EH (cell line): ENCODE results near the gene CABP4.
A peak's percentile ranks its signal among the peaks of the same experiment; 100 is the strongest.
"Not testable (repeated sequence)": the region's sequence is repeated elsewhere in the genome, so short reads cannot be mapped to it uniquely, and the experiment has no call there.

Experiments
- DNase-seq: peaks from one replicate; pipeline ENCODE4 v3.0.0-alpha.2; 2015; ENCODE audit warnings: low read depth

Gene CABP4

DNA sequence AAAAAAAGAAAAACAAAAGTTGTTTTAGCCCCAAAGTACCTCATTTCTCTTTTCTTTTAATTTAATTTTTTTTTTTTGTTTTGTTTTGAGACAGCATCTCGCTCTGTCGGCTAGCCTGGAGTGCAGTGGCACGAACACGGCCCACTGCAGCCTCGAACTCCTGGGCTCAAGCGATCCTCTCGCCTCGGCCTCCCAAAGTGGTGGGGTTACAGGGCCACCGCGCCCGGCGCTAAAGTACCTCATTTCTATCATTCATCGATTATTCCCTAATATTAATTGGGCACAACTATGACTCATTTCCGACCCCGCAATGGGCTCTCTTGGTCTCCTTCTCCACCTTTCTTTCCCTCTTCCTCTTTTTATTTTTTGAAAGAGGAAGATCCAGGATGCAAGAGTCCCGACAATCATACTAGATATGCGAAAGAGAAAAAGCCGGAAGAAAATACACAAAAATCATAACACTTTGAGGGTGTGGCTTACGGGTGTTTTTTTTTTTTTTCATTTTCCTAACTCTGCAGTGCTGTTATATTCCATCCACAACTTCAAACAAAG, 27.2 kb downstream of the CABP4 start:
- DNase-seq: no peak

DNA sequence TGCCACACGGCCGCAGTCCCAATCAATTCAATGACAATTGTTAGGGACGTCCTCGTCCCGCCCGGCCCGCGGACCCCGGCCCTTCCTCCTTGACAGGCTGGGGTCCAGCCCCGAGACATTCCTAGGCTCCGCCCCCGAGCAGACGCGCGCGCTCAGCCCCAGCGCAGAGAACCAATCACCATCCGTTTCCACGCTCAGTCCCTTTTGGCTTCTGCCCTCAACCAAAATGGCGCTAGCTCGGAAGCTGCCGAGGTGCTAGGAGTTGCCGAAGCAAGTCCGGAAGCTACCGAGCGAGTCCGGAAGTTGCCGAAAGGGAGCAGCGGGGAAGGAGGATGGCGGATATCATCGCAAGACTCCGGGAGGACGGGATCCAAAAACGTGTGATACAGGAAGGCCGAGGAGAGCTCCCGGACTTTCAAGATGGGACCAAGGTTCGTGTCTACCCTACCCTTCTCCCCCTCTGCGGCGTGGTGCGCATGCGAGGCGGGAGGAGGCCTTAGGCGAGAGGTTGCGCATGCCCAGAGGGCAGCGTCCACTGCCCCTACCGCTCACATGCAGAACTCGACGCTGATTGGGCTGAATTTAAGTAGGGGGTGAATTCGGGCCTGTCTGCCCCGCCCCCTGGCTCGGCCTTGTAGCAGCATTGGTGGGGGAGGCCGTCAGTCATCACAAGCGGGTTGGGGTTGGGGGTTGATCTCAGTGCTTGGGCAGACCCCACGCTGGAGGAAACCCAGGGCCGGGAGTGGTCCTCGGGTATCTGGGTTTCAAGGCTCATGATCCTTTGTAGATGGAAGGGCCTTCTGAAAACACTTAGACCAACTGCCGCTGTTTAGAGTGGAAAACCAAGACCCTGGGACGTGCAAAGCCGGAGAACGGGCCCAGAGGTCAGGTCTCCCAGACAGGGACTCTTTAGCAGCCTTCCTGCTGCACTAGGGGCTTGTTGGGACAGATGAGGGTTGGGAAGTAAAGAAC, 28.0 kb downstream of the CABP4 start, which contains the start of gene AIP:
Gene AIP (plus strand): TSS at position 200 of the 972 bp plus-strand sequence. CDS start 133 bp downstream, at position 333.
- peak; percentile 98 for DNase-seq

DNA sequence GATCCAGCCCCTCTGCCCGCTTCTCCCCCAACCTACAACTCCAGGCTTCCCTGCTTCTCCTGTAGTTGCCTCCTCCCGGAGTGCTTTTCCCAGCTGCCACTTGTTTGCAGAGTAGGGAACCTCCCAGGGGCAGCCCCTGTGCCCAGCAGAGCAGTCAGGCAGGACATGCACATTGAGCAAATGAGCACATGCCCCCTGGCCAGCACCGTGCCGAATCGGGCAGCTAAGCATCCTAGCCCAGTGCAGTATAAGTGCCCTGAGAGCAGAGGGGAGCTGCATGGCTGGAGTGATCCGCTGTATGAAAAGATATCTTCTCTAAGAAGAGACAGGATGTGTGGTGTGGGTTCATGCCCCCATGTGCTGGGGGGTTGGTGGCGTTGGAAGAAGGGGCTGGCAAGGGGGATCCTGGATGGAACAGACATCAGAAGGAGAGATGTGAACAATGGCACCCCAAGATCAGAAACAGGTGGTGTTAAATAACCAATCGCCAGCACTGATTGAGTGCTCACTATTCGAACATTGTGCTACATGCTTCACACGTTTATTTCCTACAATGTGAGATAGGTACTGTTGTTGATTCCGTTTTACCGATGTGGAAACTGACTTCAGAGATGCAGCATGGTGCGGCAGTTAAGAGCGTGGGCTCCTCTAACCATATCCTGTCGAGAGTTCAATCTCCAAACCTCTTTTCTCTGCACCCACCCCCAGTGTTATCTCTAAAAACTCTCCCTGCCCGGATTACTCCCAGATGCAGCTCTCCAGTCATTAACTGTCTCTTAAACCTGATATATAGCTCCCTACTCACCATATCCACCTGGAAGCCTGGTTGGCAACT, 28.9 kb downstream of the CABP4 start:
- no peak for DNase-seq

DNA sequence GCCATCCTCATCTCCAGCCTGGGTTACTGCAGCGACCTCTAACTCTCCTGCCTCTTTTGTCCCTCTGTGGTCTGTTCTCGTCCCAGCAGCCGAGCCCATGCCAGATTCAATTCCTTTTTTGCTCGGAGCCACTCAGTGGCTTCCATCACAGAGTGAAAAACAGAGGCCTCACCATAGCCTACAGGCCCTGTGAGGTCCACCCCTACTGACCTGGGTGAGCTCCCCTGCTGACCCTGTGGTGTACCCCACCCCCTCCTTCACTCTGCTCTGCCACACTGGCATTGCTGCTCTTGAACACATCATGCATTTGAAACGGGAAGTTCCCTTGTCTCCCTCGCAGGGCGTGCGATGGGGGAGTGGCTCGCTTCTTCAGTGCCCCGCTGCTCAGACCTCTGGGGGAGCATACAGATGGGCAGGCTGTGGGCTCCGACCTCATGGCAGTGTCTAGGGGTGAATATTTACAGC, 29.7 kb downstream of the CABP4 start:
- DNase-seq: no peak

DNA sequence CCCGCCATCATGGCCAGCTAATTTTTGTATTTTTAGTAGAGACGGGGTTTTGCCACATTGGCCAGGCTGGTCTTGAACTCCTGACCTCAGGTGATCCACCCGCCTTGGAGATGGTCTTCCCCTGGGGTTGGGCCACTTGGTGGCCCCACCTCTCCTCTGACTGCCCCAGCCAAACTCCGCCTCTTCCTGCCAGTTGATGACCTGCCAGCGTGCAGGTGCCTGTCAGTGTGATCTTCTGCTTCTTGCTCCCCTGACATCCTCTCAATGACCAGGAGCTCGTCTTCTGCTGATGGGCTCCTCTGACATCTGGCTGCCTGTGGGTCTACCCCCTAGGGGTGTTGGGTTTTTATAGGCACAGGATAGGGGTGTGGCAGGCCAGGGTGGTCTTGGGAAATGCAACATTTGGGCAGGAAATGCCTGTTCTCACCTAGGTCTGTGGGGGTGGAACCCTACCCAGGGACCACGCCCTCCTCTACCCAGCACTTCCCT, 30.8 kb downstream of the CABP4 start:
- not testable (repeated sequence) for DNase-seq

DNA sequence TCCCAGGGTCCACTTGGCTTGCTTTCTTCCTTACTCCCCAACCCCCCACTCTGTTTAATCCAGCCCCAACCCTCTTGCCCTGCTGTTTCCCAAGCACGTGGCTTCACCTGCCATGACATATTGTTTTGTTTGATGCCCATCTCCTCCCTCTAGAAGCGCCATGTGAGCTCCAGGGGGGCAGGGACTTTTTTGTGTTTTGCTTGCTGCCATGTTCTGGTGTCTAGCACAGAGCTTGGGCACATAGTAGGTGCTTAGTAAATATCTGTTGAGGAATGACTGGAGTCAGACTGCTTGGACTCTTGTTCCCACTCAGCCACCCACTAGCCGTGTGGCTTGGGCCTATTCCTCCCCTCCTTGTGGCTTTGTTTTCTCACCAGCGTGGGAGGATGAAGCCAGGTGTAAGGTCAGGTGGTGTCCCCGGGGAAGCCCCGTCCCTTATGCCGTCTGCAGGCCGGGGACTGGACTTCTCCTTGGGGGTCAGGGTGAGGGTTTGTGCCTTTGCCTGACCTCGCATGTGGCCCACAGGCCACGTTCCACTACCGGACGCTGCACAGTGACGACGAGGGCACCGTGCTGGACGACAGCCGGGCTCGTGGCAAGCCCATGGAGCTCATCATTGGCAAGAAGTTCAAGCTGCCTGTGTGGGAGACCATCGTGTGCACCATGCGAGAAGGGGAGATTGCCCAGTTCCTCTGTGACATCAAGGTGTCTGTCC, 31.5 kb downstream of the CABP4 start:
- no peak for DNase-seq

DNA sequence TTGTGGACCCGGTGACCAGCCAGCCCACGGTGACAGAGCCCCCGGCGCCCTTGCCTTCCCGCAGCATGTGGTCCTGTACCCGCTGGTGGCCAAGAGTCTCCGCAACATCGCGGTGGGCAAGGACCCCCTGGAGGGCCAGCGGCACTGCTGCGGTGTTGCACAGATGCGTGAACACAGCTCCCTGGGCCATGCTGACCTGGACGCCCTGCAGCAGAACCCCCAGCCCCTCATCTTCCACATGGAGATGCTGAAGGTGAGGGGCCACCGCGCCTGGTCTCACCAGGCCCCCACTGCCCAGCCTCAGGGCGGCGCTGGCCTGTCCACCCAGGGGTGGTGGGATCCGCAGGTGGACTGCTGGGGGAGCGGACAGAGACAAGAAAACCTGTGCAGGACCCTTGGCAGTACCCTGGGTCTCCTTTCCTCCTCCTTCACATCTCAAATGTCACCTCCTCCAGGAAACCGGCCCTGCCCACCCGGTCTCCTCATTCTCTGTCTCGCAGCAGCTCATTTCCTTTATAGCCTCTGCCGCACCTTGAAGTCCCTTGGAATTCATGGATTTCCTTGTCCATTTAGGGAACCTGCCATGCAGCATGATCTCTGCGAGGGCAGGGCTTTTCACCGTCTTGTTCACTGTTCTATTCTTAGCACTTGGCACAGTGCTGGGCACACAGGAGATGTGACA, 34.2 kb downstream of the CABP4 start:
- DNase-seq: no peak

DNA sequence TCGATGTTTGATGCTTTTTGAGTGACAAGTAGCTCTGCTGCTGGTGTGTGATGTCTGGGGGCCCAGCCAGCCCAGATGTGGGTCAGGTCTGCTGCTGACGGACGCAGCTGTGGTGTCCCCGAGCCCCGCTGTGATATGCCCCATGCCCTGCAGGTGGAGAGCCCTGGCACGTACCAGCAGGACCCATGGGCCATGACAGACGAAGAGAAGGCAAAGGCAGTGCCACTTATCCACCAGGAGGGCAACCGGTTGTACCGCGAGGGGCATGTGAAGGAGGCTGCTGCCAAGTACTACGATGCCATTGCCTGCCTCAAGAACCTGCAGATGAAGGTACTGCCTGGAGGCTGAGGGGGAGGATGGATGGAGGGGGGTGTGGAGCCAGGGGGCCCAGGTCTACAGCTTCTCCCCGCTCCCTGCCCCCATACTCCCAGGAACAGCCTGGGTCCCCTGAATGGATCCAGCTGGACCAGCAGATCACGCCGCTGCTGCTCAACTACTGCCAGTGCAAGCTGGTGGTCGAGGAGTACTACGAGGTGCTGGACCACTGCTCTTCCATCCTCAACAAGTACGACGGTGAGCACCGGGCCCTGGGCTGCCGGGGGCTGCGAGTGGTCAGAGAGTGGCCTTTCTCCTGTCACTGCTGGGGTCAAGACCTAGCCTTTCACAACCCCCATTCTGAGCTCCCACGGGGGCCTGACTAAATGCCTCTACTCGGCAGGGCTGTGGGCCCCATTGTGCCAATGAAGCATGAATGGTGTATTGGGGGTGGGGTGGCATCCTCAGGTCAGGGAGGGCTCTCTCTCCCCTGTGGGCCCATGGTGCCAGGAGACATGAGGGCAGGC, 35.0 kb downstream of the CABP4 start:
- DNase-seq: no peak

DNA sequence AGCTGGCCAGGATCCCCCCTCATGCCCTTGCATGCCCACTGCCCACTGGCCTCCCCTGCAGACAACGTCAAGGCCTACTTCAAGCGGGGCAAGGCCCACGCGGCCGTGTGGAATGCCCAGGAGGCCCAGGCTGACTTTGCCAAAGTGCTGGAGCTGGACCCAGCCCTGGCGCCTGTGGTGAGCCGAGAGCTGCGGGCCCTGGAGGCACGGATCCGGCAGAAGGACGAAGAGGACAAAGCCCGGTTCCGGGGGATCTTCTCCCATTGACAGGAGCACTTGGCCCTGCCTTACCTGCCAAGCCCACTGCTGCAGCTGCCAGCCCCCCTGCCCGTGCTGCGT, 35.5 kb downstream of the CABP4 start:
- no peak for DNase-seq

DNA sequence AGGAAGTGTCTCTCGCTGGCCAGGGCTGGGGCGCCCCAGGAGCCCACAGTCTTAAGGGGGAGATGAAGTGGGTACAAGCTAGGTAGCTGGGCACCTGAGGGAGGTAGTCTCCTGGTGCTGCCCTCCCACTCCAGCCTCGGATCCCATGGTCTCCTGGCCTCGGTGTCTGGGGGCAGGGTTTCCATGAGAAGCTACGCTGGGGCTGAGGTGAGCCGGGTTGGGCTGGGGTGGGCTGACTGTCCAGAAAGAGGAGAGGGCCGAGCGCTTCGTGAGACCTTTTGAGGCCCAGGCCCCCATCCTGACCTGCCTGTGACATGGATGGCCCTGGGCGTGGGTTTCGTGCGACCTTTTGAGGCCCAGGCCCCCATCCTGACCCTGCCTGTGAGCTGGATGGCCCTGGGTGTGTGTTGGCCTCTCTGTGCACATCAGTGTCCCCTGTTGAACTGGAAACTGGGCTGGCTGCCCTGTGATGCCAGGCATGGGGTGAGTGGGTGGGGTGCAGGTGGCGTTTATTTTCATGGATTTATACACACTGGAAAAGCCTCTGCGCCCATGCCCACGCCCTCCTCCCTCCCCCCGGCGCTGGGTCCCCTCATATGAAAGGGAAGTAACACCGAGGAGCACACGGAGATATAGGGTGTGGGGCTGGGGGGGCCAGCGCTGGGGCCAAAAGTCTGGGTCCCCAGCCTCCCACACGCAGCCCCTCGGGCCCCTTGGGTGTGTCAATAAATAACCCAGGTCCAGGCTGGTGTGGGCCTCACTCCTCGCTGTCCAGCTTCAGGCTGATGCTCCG, 36.3 kb downstream of the CABP4 start:
- no peak for DNase-seq

DNA sequence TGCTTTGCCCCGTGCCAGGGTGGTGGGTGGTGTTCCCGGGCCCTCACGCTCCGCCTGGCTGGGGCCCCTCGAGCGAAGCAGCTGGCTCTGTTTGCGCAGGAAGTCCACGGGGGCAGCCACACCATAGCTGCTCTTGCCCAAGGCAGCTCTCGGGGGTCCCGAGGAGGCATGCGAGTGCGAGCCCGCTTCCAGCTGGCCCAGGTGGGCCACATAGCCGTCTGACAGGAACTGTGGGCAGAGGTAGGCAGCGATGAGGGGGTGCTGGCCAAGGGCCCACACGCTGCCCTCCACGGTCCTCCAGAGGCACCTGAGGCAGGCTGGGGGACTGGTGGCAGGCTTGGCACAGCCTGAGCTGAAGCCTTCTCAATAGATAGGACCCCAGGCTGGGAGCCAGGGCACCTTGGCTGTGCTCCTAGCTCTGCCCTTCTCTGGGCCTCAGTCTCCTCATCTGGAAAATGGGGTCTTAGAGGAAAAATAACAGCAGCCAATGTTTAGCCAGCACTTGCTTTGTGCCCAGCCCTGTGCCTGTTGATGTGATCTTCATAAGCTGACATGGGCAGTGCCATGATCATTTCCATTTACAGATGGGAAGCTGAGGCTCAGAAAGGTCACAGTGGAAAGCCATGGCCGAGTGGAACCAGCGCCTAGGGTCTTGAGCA, 37.0 kb downstream of the CABP4 start:
- no peak for DNase-seq

DNA sequence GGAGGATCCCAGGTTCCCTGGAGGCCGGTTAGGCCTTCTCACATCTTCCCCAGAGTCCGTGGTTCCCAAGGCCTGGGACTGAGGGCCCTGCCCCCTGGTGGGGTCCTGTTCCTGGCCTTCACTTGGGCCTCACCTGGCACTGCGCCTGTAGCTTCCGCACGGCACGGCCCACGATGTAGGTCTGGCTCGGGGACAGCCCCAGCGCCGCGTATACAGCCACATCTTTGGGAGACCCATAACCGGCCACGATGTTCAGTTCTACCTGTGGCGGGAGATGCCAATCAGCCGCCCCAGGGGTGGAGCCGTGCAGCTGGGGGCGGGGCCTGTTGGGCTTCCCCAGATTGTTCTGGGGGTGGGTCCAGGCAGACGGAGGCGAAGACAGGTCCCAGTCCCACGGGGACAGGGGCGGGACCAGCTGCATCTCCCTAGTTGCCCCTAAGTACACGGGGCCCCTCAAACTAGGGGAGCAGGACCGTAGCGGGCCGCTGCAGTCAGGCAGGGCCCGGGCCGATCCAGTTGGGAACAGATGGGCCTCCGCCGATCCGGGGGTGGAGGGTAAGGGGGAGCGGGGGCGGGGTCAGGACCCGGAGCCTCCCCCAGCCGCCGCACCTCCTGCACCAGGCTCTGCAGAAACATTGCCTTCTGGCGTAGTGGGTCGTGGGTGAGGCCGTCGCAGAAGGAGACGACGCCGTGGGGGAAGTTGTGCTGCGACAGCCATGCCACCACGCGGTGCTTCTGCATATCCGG, 37.8 kb downstream of the CABP4 start:
- DNase-seq: no peak

DNA sequence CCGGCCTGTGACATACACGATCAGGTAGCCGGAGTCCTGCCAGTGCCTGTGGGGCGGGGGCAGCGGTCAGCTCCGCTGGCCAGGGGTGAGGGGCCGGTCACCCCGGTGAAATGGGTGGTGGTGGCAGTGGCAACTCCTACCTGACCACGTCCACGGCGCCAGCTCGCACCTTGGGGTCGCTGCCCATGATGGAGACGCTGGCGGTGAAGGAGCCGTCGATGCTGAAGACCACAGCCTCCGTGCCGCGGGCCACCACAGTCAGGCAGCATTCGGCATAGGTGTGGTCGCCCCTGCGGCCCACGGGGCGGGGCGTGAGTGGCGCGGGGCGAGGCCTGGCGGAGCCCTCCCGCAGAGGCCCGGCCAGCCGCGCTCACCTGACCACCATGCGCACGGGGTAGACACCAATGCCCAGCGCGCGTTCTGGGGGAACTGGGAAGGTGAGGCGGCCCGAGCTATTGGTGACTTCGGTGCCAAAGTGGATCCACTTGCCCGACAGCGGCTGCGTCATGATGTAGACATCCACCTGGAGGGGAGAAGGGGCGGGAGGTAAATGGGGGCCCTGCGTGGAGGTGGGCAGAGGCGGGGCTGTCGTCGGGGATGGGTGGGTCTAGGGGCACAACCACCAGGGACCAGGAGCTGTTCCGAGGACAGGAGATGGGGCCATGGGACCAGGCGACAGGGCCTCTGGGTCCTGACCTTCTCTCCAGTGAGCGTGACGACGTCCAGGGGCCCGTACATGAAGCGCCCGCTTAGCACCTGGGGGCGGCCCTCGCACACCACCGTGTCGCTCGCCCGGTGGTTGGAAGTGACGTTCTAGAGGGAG, 38.6 kb downstream of the CABP4 start:
- no peak for DNase-seq

DNA sequence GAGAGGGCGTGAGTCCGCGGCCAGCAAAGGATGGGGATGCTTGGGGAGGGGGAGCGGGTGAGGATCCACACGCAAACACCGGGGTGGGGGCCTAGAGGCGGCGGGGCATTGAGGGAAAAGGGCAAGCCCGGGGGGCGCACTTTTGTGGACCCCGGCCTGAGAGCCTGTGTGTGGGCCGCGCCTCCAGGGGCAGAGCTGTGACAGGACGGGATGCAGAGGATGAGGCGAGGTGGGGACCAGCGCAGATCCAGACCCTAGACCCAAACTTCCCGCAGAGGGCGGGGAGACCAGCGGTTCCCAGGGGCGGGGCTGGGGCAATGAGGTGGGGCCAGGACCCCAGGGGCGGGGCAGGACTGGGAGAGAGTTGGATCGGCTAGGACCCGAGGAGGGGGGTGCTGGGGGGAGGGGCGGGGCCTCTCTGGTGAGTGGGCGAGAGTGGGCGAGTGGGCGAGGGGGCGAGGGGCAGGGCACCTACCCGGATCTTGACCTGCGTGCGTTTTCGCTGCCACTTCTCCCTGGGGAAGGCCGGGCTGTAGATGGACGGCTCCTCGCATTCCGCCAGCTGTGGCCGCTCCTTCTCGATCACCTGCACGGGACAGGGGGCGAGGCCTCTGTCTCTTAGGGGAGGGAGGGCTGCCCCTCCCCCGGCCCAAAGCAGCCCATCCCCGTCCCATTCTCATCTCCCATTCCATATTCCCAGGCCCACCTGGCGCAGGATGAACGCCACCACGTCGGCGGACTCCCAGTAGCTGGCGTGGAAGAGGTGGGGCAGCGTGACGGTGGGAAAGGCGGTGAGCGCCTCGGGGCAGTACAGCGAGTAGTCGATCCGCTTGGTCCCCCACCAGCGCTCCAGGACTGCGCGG, 39.4 kb downstream of the CABP4 start:
- DNase-seq: no peak

DNA sequence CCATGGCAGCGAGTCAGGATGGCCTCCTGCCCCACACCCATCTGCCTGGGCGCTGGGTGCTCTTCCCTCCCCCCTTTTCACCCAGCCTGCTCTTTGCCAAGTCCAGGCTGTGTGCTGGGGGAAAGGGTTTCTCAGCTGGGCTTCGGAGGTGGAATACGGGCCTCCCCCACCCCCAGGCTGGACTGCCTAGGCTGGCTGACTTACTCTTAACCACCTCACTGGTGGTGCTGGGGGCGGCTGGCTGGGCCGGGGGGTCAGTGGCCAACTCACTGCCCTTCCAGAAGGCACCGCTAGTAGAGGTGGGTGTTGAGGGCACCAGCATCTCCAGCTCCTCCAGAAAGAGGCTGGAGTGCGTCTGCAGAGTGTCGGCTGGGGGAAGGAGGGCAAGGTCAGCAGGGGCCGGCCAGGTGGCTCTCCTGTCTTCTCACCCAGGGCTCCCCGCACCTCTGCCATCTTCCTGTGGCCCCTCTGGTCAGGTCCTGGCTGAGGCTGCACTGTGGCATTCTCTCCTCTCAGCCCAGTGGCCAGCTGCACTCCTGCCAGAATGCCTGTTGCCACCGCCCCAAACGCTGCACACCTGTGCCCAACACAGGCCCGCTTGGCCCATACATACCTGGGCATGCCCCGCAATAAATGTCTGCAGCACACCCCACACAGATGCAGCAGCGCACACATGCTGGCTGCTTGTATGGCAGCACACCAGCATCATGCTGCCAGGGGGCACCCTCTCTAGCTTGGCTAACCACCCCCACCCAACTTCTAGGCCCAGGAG, 40.3 kb downstream of the CABP4 start:
- DNase-seq: no peak
